ENCODE data around the gene DLEC1. TPM values are rescaled to one million over a fixed set of nuclear protein-coding genes. Genes with fewer than 3 reads are reported as not detected.
A peak's percentile ranks its signal among the peaks of the same experiment; 100 is the strongest.

The DLEC1 gene
- total RNA-seq, 1 donor from 2014 or later, result not detected

- DNase-seq (ENCODE audit: low read depth in 2 of 2), result peak; percentile 99
Measured at GRCh38 chr3:38136777-38137614, 98.0 kb downstream of the DLEC1 start, which contains the start of gene ACAA1. TSS of gene ACAA1 (minus strand) at chr3:38137127. CDS start at chr3:38137035, 92 bp downstream.

- peak in 1 of 2 donors; percentile 17 for DNase-seq (ENCODE audit: low read depth in 2 of 2)
Measured at GRCh38 chr3:38137615-38138348, 98.8 kb downstream of the DLEC1 start.

- DNase-seq (ENCODE audit: low read depth in 2 of 2), result peak; percentile 62 to 67
Measured at GRCh38 chr3:38138349-38139190, 99.6 kb downstream of the DLEC1 start, which contains the start of gene MYD88. TSS of gene MYD88 (plus strand) at chr3:38138661. CDS start at chr3:38138701, 40 bp downstream.

GRCh38 chr3:38139191-38139590, 100.2 kb downstream of the DLEC1 start:
- DNase-seq (ENCODE audit: low read depth in 2 of 2), result no peak

DNA sequence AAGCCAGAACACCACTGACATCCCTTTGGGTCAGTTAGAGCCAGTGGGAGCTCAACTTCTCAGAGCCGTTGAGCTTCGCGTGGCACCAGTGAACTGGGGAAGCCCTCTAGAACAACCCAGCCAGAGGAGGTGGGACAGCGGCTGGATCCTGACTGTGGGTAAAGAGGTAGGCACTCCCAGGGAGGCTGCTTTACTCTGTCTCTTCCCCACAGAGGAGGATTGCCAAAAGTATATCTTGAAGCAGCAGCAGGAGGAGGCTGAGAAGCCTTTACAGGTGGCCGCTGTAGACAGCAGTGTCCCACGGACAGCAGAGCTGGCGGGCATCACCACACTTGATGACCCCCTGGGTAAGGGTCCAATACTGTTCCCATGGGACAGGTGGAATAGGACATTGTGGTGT, 100.6 kb downstream of the DLEC1 start:
- DNase-seq (ENCODE audit: low read depth in 2 of 2), result no peak

DNA sequence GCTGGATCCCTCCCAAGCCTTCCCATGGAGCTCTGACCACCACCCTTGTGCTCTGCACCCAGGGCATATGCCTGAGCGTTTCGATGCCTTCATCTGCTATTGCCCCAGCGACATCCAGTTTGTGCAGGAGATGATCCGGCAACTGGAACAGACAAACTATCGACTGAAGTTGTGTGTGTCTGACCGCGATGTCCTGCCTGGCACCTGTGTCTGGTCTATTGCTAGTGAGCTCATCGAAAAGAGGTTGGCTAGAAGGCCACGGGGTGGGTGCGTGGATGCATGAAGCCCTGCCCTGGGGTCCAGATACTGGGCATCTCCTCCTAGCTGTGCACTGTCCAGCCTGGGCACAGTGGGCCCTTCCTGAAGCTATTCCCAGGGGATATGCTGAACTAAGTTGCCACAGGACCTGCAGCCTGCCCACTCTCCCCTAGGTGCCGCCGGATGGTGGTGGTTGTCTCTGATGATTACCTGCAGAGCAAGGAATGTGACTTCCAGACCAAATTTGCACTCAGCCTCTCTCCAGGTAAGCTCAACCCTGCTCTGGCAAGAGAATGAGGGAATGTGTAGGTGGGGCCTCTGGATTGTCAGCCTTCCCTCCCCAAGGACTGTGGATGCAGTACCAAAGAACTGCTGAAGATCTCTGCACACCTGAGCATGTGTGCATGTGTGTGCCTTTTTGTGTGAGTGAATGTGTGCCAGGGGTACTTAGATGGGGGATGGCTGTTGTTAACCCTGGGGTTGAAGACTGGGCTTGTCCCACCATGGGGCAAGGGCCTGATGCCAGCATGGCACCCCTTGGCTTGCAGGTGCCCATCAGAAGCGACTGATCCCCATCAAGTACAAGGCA, 101.5 kb downstream of the DLEC1 start:
- no peak for DNase-seq (ENCODE audit: low read depth in 2 of 2)

- no peak for DNase-seq (ENCODE audit: low read depth in 2 of 2)
Measured at GRCh38 chr3:38141173-38141951, 102.4 kb downstream of the DLEC1 start.

DNA sequence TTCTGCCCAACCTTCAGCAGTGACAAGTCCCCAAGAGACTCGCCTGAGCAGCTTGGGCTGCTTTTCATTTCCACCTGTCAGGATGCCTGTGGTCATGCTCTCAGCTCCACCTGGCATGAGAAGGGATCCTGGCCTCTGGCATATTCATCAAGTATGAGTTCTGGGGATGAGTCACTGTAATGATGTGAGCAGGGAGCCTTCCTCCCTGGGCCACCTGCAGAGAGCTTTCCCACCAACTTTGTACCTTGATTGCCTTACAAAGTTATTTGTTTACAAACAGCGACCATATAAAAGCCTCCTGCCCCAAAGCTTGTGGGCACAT, 102.9 kb downstream of the DLEC1 start:
- DNase-seq (ENCODE audit: low read depth in 2 of 2), result no peak

DNA sequence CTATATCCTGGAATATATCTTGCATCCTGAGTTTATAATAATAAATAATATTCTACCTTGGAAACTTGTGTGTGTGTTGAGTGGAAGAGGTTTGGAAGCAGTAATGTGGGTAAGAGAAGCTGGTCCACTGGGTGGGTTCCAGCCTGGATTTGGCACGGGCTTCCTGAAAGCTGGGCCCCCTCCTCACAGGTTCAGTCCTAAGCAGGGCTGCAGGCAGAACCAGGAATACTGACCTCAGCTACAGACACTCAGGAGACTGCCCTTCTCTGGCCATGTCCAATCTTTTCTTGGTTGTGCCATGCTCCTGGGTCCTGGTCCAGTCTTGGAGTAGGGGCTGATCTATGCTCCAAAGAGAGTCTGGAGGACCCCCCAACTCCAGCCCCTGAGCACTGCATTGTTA, 104.0 kb downstream of the DLEC1 start:
- DNase-seq (ENCODE audit: low read depth in 2 of 2), result no peak

DNA sequence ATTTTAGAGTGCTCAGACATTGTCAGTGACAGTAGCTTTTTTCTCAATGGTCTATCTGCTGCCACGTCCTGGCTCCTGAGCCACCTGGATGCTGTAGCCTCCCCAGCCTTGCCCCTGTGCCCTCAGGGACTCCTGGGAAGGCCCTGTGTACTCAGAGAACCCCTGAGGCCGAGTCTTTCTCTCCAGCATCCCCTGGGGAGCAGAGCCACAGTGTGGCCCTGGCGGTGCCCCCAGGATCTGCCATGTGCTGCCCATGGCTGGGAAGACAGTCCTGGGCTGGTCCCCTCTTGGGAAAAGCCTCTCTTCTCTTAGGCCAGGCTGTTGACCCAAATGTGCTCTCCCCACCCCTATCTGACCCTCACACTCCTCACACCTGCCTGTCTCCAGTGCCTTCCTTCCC, 104.5 kb downstream of the DLEC1 start:
- DNase-seq (ENCODE audit: low read depth in 2 of 2), result no peak

DNA sequence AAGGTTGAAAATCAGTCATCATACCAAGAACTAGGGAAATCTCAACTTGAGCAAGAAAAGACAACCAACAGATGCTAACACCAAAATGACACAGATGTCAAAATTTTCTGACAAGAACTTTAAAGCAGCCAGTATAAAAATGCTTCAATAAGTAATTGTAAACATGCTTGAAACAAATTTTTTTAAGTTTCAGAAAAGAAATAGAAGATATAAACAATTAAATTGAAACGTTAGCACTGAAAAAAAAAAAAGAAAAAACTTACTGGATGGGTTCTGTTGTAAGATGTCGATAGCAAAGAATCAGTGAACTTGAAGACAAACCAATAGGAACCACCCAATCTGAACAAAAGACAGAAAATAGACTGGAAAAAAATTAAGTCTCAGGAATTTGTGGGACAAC, 107.5 kb downstream of the DLEC1 start:
- no peak for DNase-seq (ENCODE audit: low read depth in 2 of 2)

- no peak for DNase-seq (ENCODE audit: low read depth in 2 of 2)
Measured at GRCh38 chr3:38147421-38147820, 108.4 kb downstream of the DLEC1 start.

GRCh38 chr3:38148311-38148882, 109.4 kb downstream of the DLEC1 start:
- DNase-seq (ENCODE audit: low read depth in 2 of 2), result no peak

GRCh38 chr3:38149708-38150107, 110.7 kb downstream of the DLEC1 start:
- DNase-seq (ENCODE audit: low read depth in 2 of 2), result no peak

GRCh38 chr3:38150780-38151528, 111.9 kb downstream of the DLEC1 start:
- DNase-seq (ENCODE audit: low read depth in 2 of 2), result no peak

DNA sequence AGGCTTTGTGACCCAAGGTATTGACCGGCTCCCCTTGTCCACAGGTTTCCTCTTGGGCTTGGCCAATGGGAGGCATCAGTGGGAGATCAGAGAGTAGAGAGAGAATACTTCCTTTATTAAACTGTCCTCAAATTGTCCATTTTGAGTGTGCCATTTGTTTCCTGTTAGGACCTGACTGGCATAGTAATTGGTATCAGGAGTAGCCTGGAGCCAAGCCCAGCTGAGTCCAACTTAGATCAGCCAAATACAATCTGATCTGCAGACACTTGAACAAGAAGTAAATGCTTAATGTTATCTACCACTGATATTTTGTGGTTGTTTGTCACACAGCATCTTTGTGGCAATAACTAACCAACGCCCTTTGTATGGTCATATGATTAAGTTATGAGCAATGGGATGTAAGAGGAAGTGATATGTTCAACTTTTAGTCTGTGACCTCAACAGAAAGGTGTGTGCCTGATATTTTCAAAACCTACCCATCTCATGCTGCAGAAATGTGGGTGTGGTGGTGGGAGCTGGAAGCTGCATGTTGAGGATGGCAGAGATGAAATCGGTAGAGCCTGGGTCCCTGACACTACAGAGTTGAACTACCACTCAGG, 112.8 kb downstream of the DLEC1 start:
- DNase-seq (ENCODE audit: low read depth in 2 of 2), result no peak

GRCh38 chr3:38152609-38153008, 113.6 kb downstream of the DLEC1 start:
- no peak for DNase-seq (ENCODE audit: low read depth in 2 of 2)

- no peak for DNase-seq (ENCODE audit: low read depth in 2 of 2)
Measured at GRCh38 chr3:38153221-38153620, 114.2 kb downstream of the DLEC1 start.

Measured in lung microvascular endothelial cell (primary cell).